GM21447 (cell line): ENCODE results near the gene ANKRD33.

Source experiments
- ATAC-seq: cut with Tn5 transposase; IDR thresholded peaks from one replicate; pipeline ENCODE4 v1.9.1; 2021; ENCODE audit not compliant: unreplicated experiment

ANKRD33 gene

DNA sequence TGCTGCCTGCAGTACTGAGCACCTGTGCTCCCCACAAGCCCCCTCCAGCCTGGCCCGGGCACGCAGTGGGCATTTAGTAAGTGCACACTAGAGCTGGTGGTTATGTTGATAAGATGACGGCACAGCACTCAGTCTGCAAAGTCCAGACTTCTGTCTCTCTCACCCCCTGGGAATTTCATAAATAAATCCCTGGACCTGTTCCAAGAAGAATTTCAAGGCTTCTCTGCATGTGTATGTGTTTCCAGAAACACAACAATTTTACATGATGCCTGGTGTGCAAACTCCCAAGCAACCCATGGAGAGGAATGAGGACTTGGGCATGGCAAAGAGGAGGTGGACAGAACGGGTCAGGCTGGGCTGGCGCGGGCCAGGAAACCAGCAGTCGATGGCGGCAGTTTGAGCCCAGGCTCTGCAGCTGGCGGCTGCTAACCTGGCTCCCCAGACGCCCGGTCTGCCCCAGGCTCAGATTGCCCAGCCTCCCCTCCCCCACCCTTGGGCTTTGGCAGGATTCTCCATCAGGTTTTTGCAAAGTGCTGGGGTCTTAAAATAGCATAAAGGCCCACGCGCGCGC lies 53.2 kb downstream of the ANKRD33 start:
- no peak for ATAC-seq
